T-cell (primary cell): Measurements from ENCODE around the gene NLRC4. TPM values are rescaled to one million over a fixed set of nuclear protein-coding genes. Genes with fewer than 3 reads are reported as not detected.
"Not testable (repeated sequence)": the region's sequence is repeated elsewhere in the genome, so short reads cannot be mapped to it uniquely, and the experiment has no call there.

Source experiments
- ATAC-seq, 4 experiments: fragments of 200-7000 bp in 3 of 4; fragments of 150-1000 bp in 1 of 4; cut with Tn5 transposase; replicated peaks in 1 of 4; 1 replicate in 3 of 4; 2 replicates in 1 of 4; pipeline ENCODE4 v1.10.0; 2021; ENCODE audit warnings: moderate library complexity in 3 of 4, mild to moderate bottlenecking in 2 of 4, moderate number of reproducible peaks in 1 of 4
- CTCF ChIA-PET, 2 donors: fragments of 300-600 bp; sonication (Branson Sonifier 250); formaldehyde crosslinking; loops; one replicate each; lab custom pipeline; 2022; ENCODE audit warnings: antibody characterized with exemption in 2 of 2; lab: Charles Lee
- POLR2A ChIA-PET, 2 donors: fragments of 300-600 bp; sonication (Branson Sonifier 250); formaldehyde crosslinking; loops; one replicate each; lab custom pipeline; 2022; ENCODE audit warnings: antibody characterized with exemption in 2 of 2; lab: Charles Lee
- DNase-seq, 35 experiments: peaks; one replicate each; pipeline versions ENCODE4 v3.0.0 to v3.0.0-alpha.2; 2013 to 2023
- H3K27ac ChIP-seq: one replicate; pipeline ENCODE4 v1.5.1; 2013; ENCODE audit warnings: low read length
- H3K27me3 ChIP-seq, 2 experiments: replicated peaks in 1 of 2; 1 replicate in 1 of 2; 2 replicates in 1 of 2; pipeline versions ENCODE4 v1.6.1 to v1.7.0; 2013; ENCODE audit warnings: low read length in 1 of 2, mixed read lengths in 1 of 2; ENCODE audit not compliant: control insufficient read depth in 2 of 2, insufficient read depth in 2 of 2; ENCODE audit errors: extremely low read depth in 1 of 2
- H3K36me3 ChIP-seq, 2 donors: 1 replicate in 1 of 2; 2 replicates in 1 of 2; pipeline versions ENCODE4 v1.6.1 to v1.7.0; 2013; ENCODE audit warnings: low read length in 1 of 2; ENCODE audit not compliant: control insufficient read depth in 2 of 2, insufficient read depth in 1 of 2; ENCODE audit errors: extremely low read depth in 1 of 2
- H3K4me1 ChIP-seq, 2 experiments: 1 replicate in 1 of 2; 2 replicates in 1 of 2; pipeline versions ENCODE4 v1.6.1 to v1.7.0; 2013; ENCODE audit warnings: low read length in 2 of 2, mixed read lengths in 1 of 2; ENCODE audit not compliant: insufficient read depth in 2 of 2, control insufficient read depth in 1 of 2; ENCODE audit errors: extremely low read depth in 1 of 2
- H3K4me3 ChIP-seq, 2 donors: 1 replicate in 1 of 2; 2 replicates in 1 of 2; pipeline versions ENCODE4 v1.5.1 to v1.7.0; 2013; ENCODE audit warnings: mild to moderate bottlenecking in 2 of 2, low read length in 1 of 2, moderate library complexity in 1 of 2; ENCODE audit not compliant: control insufficient read depth in 1 of 2; ENCODE audit errors: extremely low read depth in 1 of 2
- H3K9me3 ChIP-seq: 2 replicates; pipeline ENCODE4 v1.7.0; 2013
- H3K27ac Mint-ChIP-seq, 2 donors: one replicate each; pipeline ENCODE4 v1.8.0; 2020 to 2021; ENCODE audit warnings: mild to moderate bottlenecking in 2 of 2, mixed read lengths in 2 of 2
- H3K27me3 Mint-ChIP-seq, 2 donors: one replicate each; pipeline ENCODE4 v1.8.0; 2021 to 2022; ENCODE audit warnings: mixed read lengths in 2 of 2
- H3K36me3 Mint-ChIP-seq: one replicate; pipeline ENCODE4 v1.8.0; 2021; ENCODE audit warnings: mixed read lengths
- H3K4me1 Mint-ChIP-seq, 3 donors: one replicate each; pipeline ENCODE4 v1.8.0; 2020 to 2022; ENCODE audit warnings: mixed read lengths in 3 of 3, mild to moderate bottlenecking in 1 of 3
- H3K4me3 Mint-ChIP-seq, 3 donors: one replicate each; pipeline ENCODE4 v1.8.0; 2020 to 2022; ENCODE audit warnings: mild to moderate bottlenecking in 3 of 3, mixed read lengths in 3 of 3, moderate library complexity in 3 of 3
- H3K9me3 Mint-ChIP-seq, 3 donors: one replicate each; pipeline ENCODE4 v1.8.0; 2020 to 2022; ENCODE audit warnings: mixed read lengths in 3 of 3
- WGBS: methylation state at CpG from one replicate; pipeline ENCODE4 v1.1.5; 2013; ENCODE audit warnings: missing lambda C conversion rate; ENCODE audit not compliant: insufficient coverage; 5-methylcytosine and 5-hydroxymethylcytosine counted together
- total RNA-seq, 35 experiments: library from RNA in 6 of 35; stranded (reverse) in 6 of 35; fragments of 120-200 nt in 1 of 35; gene quantifications; one replicate each; pipeline versions ENCODE4 v1.2.1 to v1.2.4 and lab custom pipeline; 2013 to 2026

The NLRC4 gene
- total RNA-seq (under 1 TPM in 2 of 5 donors, not detected in 3; 0.13 to 0.20 TPM), total RNA-seq (lab: John Stamatoyannopoulos, UW) (0 to 6.6 (median 0) reads per million in 29 experiments)
- 0.24 TPM for total RNA-seq (2013)

- Histone ChIP-seq H3K27ac (no peak within 1 kb of the TSS), H3K4me1 (no peaks in the 10 kb centered on the region), H3K27me3 (peaks cover 0 to 4% of the 10 kb centered on the region in 2 experiments), H3K36me3 (no peaks in the 10 kb centered on the region), H3K4me3 (no peak within 1 kb of the TSS), H3K9me3 (no peaks in the 10 kb centered on the region)
- Mint-ChIP-seq H3K4me1 (peaks cover 0 to 6% (median 4%) of the 10 kb centered on the region in 3 donors), H3K4me3 (no peak within 1 kb of the TSS), H3K27ac (peak within 1 kb of the TSS; percentile 48 to 61), H3K27me3 (peaks cover 0 to 1% of the 10 kb centered on the region in 2 donors), H3K9me3 (no peaks in the 10 kb centered on the region), H3K36me3 (no peaks in the 10 kb centered on the region)
- no peak for DNase-seq
- no peak for ATAC-seq
- POLR2A ChIA-PET, result interaction anchor here in 1 of 2 donors (0.6 kb wide), 1 partner anchor 18 kb away, joined by 3 read pairs; no protein-coding TSS in a partner anchor
- CTCF ChIA-PET, result no interaction called here
- WGBS, result 61% methylated on average over 3 of the region's 7 CpGs
Measured at GRCh38 chr2:32264422-32265105, at the start of gene NLRC4. TSS of gene NLRC4 (minus strand) at chr2:32264886. CDS start at chr2:32256775, 8,111 bp downstream.

GRCh38 chr2:32310577-32310976 lies 45.9 kb upstream of the NLRC4 start:
- no peaks in the 10 kb centered on the region for H3K9me3 ChIP-seq
- CTCF ChIA-PET, result no interaction called here
- no peaks in the 10 kb centered on the region for H3K9me3 Mint-ChIP-seq
- ATAC-seq (no peak), DNase-seq (no peak)
- H3K27ac ChIP-seq, result no peak overlapping the region
- H3K4me3 Mint-ChIP-seq, result no peak overlapping the region
- H3K27me3 ChIP-seq, result no peaks in the 10 kb centered on the region
- no peaks in the 10 kb centered on the region for H3K4me1 ChIP-seq
- H3K36me3 ChIP-seq, result peaks cover 0 to 4% of the 10 kb centered on the region in 2 donors
- WGBS, result 100% methylated on average over 4 of the region's 7 CpGs
- no peak overlapping the region for H3K27ac Mint-ChIP-seq
- peaks cover 25% of the 10 kb centered on the region for H3K36me3 Mint-ChIP-seq
- H3K27me3 Mint-ChIP-seq, result no peaks in the 10 kb centered on the region
- POLR2A ChIA-PET, result no interaction called here
- H3K4me1 Mint-ChIP-seq, result no peaks in the 10 kb centered on the region
- H3K4me3 ChIP-seq, result no peak overlapping the region

GRCh38 chr2:32293966-32294562 lies 29.4 kb upstream of the NLRC4 start:
- H3K4me3 ChIP-seq, CTCF ChIA-PET, H3K27me3 Mint-ChIP-seq, H3K4me1 ChIP-seq, H3K27me3 ChIP-seq, H3K9me3 Mint-ChIP-seq, H3K27ac ChIP-seq, POLR2A ChIA-PET, ATAC-seq, H3K4me3 Mint-ChIP-seq, H3K27ac Mint-ChIP-seq, H3K4me1 Mint-ChIP-seq, DNase-seq, H3K9me3 ChIP-seq: not testable (repeated sequence)
- peaks cover 3 to 28% of the 10 kb centered on the region in 2 donors for H3K36me3 ChIP-seq
- peaks cover 23% of the 10 kb centered on the region for H3K36me3 Mint-ChIP-seq
- 97% methylated on average over 7 of the region's 43 CpGs for WGBS

- H3K9me3 Mint-ChIP-seq, CTCF ChIA-PET, H3K27ac ChIP-seq, POLR2A ChIA-PET, DNase-seq, H3K4me3 ChIP-seq, H3K4me3 Mint-ChIP-seq, H3K27ac Mint-ChIP-seq, H3K27me3 Mint-ChIP-seq, H3K27me3 ChIP-seq, H3K4me1 ChIP-seq, ATAC-seq, H3K9me3 ChIP-seq: not testable (repeated sequence)
- peaks cover 0 to 26% of the 10 kb centered on the region in 2 donors for H3K36me3 ChIP-seq
- Mint-ChIP-seq H3K36me3 (peaks cover 24% of the 10 kb centered on the region), H3K4me1 (peaks cover 9 to 14% (median 14%) of the 10 kb centered on the region in 3 donors)
- no CpG with 5 or more reads among the region's 26 CpGs for WGBS
Measured at GRCh38 chr2:32293493-32293892, 28.8 kb upstream of the NLRC4 start.

GRCh38 chr2:32291746-32292145 lies 27.1 kb upstream of the NLRC4 start:
- Mint-ChIP-seq H3K36me3 (peaks cover 26% of the 10 kb centered on the region), H3K4me3 (no peak overlapping the region), H3K27ac (no peak overlapping the region), H3K27me3 (no peaks in the 10 kb centered on the region), H3K9me3 (no peaks in the 10 kb centered on the region), H3K4me1 (peaks cover 23 to 27% (median 26%) of the 10 kb centered on the region in 3 donors)
- Histone ChIP-seq H3K27me3 (no peaks in the 10 kb centered on the region), H3K36me3 (peaks cover 0 to 26% of the 10 kb centered on the region in 2 donors), H3K4me1 (peaks cover 0 to 8% of the 10 kb centered on the region in 2 experiments), H3K27ac (no peak overlapping the region), H3K9me3 (no peaks in the 10 kb centered on the region), H3K4me3 (no peak overlapping the region)
- ChIA-PET CTCF (no interaction called here), POLR2A (no interaction called here)
- no peak for ATAC-seq
- 100% methylated on average over 2 of the region's 2 CpGs for WGBS
- DNase-seq, result no peak

GRCh38 chr2:32290000-32290339 lies 25.3 kb upstream of the NLRC4 start:
- peaks cover 0 to 10% of the 10 kb centered on the region in 2 experiments for H3K4me1 ChIP-seq
- Mint-ChIP-seq H3K27ac (peak overlapping the region in 1 of 2 donors; percentile 22), H3K9me3 (no peaks in the 10 kb centered on the region), H3K27me3 (no peaks in the 10 kb centered on the region), H3K36me3 (peaks cover 25% of the 10 kb centered on the region), H3K4me1 (peaks cover 35 to 39% (median 38%) of the 10 kb centered on the region in 3 donors), H3K4me3 (no peak overlapping the region)
- no peaks in the 10 kb centered on the region for H3K9me3 ChIP-seq
- ChIA-PET POLR2A (no interaction called here), CTCF (no interaction called here)
- DNase-seq (no peak), ATAC-seq (no peak)
- no peak overlapping the region for H3K4me3 ChIP-seq
- peaks cover 0 to 18% of the 10 kb centered on the region in 2 donors for H3K36me3 ChIP-seq
- no peak overlapping the region for H3K27ac ChIP-seq
- WGBS, result no CpG with 5 or more reads among the region's 2 CpGs
- no peaks in the 10 kb centered on the region for H3K27me3 ChIP-seq
